Measurements from ENCODE around the gene TIMM29.

The TIMM29 gene

DNA sequence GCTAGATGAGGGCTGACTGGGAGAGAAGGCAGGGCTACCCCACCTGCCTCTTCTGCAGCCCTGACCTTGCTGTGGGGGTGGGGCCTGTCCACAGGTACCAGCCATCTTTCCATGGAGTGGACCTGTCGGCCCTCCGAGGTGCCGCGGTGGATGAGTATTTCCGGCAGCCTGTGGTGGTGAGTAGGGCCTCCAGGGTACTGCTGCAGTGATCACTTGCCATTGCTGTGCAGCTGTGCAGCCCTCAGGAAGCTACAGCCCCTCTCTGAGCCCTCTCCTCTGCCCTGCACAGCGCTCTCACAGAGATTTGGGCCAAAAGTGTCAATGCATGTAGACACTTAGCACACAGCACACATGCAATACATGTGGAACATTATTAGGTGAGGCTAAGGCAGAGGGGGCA is 12.0 kb upstream of the TIMM29 start:
- Histone ChIP-seq H3K36me3 (peaks cover 44% of the 10 kb centered on the region), H3K9me3 (no peaks in the 10 kb centered on the region), H3K4me3 (ENCODE audit: low read depth, low read length) (no peak overlapping the region), H3K27me3 (no peaks in the 10 kb centered on the region), H3K4me1 (no peaks in the 10 kb centered on the region)
- DNase-seq = no peak
- TF ChIP-seq CTCF (IDR thresholded peaks at IDR 0.05; ENCODE audit: low read depth, low read length) = no peak

DNA sequence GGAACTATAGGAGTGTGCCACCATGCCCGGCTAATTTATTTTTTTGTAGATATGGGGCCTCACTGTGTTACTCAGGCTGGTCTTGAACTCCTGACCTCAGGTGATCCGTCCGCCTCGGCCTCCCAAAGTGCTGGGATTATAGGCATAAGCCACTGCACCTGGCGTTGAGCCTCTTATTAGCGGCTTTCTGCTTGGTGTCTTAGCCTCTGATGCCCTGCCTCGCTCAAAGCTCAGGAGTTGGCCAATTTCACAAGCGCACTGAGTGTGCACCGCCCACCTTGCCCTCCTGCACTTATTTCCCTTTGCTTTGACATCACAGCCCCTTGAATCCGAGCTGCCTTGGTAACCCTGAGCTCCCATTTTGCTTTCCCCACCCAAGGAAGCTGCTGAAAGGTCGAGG is 10.3 kb upstream of the TIMM29 start:
- H3K27me3 ChIP-seq = no peaks in the 10 kb centered on the region
- TF ChIP-seq CTCF (IDR thresholded peaks at IDR 0.05; ENCODE audit: low read depth, low read length) = no peak
- H3K36me3 ChIP-seq = peaks cover 35% of the 10 kb centered on the region
- H3K4me3 ChIP-seq (ENCODE audit: low read depth, low read length) = no peak overlapping the region
- H3K4me1 ChIP-seq = no peaks in the 10 kb centered on the region
- H3K9me3 ChIP-seq = no peaks in the 10 kb centered on the region
- DNase-seq = no peak

DNA sequence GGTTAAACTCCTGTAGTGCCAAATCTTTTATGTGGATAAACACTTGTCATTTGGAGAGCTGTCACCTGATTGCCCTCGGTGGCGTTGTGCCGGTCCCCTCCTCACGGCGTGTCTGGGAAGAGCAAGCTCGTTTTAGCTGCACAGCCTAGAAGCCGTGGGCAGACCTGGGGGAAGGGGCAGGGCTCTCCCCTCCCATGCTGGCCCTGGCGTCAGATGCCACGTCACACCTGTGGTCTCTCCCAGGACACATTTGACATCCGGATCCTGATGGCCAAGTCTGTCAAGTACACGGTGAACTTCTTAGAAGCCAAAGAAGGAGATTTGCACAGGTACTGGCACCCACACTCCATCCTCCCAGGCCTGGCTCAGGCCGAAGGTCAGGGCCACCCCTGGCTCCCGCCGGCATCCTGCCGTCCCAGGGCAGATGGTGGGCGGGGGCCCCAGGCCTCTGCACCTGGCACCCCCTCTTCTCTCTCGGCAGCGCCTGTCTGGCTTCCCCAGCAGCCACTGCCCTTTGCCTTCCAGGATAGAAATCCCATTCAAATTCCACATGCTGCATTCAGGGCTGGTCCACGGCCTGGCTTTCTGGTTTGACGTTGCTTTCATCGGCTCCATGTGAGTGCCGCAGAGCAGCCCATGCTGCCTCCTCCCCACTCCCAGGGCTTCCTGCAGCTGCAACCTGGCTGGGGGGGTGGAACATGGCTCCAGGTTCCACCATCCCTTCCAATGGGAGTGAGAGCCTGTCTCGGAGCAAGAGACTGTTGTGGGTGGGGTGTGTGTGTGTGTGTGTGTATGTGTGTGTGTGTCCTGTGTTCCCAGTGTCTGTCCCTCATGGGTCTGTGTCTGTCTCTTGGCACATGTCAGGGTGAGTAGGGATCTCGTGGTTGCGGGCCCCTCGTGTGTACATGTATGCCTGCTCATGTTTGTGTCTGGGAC is 9.0 kb upstream of the TIMM29 start:
- DNase-seq = peak; percentile 9
- Histone ChIP-seq H3K36me3 (peaks cover 43% of the 10 kb centered on the region), H3K4me1 (no peaks in the 10 kb centered on the region), H3K9me3 (no peaks in the 10 kb centered on the region), H3K27me3 (no peaks in the 10 kb centered on the region), H3K4me3 (ENCODE audit: low read depth, low read length) (no peak overlapping the region)
- TF ChIP-seq CTCF (IDR thresholded peaks at IDR 0.05; ENCODE audit: low read depth, low read length) = no peak

DNA sequence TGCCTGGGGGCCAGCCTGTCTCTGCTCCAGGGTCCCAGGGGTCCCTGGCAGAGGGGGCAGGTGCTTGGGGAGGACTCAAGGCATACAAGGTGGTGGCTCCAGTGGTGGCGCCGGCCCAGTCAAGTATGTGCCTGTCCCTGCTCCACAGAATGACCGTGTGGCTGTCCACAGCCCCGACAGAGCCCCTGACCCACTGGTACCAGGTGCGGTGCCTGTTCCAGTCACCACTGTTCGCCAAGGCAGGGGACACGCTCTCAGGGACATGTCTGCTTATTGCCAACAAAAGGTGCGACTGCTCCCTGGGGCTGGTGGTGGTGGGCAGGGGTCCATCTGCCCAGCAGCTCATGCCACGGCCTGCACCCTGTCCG is 8.3 kb upstream of the TIMM29 start:
- Histone ChIP-seq H3K4me1 (no peaks in the 10 kb centered on the region), H3K36me3 (peaks cover 40% of the 10 kb centered on the region), H3K9me3 (no peaks in the 10 kb centered on the region), H3K27me3 (no peaks in the 10 kb centered on the region), H3K4me3 (ENCODE audit: low read depth, low read length) (no peak overlapping the region)
- TF ChIP-seq CTCF (IDR thresholded peaks at IDR 0.05; ENCODE audit: low read depth, low read length) = no peak
- DNase-seq = no peak

DNA sequence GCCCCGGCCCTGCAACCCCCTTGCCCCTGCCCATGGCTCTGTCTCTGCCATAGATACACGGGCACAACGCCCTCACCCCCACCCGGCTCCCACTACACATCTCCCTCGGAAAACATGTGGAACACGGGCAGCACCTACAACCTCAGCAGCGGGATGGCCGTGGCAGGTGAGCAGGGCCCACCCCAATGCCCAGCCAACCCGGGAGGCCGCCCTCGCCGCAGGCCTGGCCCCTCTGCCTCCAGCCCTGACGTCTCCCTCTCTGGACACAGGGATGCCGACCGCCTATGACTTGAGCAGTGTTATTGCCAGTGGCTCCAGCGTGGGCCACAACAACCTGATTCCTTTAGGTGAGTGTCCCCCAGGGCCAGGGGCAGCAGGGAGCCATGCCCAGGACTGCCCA is 7.8 kb upstream of the TIMM29 start:
- Histone ChIP-seq H3K9me3 (no peaks in the 10 kb centered on the region), H3K4me3 (ENCODE audit: low read depth, low read length) (no peak overlapping the region), H3K36me3 (peaks cover 41% of the 10 kb centered on the region), H3K27me3 (no peaks in the 10 kb centered on the region), H3K4me1 (no peaks in the 10 kb centered on the region)
- DNase-seq = no peak
- no peak for TF ChIP-seq CTCF (IDR thresholded peaks at IDR 0.05; ENCODE audit: low read depth, low read length)

DNA sequence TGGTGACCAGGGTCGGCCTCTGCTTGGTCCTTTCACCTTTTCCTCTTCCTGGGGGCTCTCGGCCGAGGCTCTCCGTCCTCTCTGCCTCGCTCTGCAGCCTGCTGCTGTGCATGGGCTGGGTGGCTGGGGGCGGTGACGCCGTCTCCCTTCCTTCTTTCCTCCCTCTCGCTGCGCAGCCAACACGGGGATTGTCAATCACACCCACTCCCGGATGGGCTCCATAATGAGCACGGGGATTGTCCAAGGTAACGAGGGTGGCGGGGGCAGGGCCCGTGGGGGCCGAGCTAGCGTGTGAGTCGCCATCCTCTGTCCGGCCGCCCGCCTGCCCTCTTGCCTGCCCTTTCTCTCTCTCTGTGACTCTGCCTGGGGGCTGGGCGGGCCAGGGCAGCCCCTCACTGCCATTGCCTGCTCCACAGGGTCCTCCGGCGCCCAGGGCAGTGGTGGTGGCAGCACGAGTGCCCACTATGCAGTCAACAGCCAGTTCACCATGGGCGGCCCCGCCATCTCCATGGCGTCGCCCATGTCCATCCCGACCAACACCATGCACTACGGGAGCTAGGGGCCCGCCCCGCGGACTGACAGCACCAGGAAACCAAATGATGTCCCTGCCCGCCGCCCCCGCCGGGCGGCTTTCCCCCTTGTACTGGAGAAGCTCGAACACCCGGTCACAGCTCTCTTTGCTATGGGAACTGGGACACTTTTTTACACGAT is 7.3 kb upstream of the TIMM29 start:
- DNase-seq = no peak
- H3K4me1 ChIP-seq = no peaks in the 10 kb centered on the region
- no peak overlapping the region for H3K4me3 ChIP-seq (ENCODE audit: low read depth, low read length)
- H3K36me3 ChIP-seq = peaks cover 41% of the 10 kb centered on the region
- H3K9me3 ChIP-seq = no peaks in the 10 kb centered on the region
- TF ChIP-seq CTCF (IDR thresholded peaks at IDR 0.05; ENCODE audit: low read depth, low read length) = no peak
- H3K27me3 ChIP-seq = no peaks in the 10 kb centered on the region
